Stimulated activated CD4-positive, alpha-beta T cell treated with anti-CD3 and anti-CD28 coated beads, Interleukin-1b, Interleukin-23, amount 100 ng/mL, for 24 hours (primary cell): ENCODE results near the gene TWF1.
"Not testable (repeated sequence)": the region's sequence is repeated elsewhere in the genome, so short reads cannot be mapped to it uniquely, and the experiment has no call there.

Experiments used
- DNase-seq, 4 experiments: peaks; one replicate each; pipeline ENCODE4 v3.0.0-alpha.2; 2020; ENCODE audit warnings: low read depth in 4 of 4, low spot score in 1 of 4

Gene TWF1

DNA sequence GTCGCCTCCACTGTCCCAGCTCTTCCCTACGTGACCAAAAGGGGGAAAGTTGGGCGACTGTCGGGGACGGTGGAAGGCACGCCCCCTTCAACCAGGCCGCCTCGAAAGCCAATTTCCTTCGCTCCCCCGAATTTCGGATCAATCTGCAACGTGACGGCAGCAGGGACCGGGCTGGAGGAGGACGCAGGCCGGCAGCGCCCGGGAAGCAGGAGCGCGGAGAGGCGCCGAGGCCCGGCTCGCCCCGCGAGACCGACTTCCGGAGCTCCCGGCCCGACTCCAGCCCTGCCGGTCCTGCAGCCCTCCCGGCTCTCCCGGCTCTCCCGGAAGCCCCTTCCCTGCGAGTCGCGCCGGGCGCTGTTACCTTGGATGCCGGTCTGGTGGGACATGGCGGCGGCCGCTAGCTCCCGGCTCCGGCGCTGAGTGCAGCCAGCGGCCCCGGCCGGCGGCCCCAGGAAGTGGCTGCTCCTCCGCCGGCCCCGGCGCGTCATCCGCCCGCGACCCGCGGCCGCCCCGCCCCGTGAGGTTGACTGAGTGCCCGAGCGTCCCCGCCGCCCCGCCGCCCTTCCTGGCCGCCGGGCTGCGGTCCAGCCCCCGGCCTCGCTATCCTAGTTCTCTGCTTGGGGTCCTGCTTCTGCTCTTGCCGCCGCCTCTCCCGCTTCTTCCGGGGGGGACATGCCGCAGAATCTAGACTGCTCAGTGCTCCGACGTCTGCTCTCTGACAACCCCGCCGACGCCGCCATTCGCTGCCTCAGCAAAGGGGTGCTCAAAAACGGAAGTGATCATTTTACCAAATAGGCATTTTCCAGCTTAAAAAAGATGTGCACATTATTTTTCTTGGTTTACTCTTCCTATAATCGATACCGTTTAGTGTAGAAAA is at the start of gene TWF1:
TWF1 (minus strand) TSS at position 458 of the 877 bp plus-strand sequence; CDS start at position 386, 72 bp downstream.
- peak; percentile 65 to 83 (median 74) for DNase-seq

DNA sequence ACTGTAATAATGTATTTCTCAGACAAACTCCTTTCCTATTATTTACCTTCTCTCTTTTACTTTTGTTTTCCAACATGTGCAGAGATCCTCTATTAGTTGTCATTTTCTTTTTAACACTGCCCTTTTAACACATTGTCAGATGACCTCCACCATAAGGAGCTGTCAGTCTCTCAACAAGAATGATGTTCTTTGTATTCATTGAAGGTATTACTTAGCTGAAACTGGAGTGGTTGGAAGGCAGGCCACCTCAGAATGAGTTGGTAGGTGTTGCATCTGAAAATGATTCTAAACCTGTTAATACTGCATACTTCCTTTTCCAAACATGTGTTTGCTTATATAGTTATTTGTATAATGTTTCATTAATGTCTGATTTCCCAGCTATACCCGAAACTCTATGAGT is 46.6 kb upstream of the TWF1 start:
- DNase-seq, result no peak

DNA sequence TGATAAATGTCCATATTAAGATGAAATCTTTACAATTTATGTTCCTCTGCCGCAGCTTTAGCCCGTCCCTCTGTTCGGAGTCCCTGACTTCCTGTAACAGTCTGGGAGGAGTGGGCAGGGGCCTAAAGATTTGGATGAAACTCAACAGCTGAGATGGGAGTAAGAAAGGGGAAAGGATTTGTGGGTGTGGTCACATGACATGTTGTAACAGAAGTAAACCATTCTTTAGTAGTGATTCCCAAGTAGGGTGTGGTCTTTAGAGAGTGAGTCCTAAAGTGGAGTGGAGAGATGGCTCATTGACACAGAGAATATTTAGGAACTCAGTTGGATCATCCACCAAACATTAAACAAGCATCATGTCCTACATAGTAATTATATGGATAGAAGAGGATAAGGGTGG is 42.7 kb upstream of the TWF1 start:
- no peak for DNase-seq

DNA sequence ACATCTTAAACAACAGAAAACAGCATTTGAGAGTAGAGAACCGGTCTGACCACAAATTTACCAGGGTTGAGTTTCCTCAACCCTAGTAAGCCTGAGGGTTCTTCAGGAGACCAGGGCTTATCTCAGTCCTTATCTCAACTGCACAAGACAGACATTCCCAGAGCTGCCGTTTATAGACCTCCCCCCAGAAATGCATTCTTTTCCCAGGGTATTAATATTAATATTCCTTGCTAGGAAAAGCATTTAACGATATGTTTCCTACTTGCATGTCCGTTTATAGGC is 42.0 kb upstream of the TWF1 start:
- DNase-seq, result no peak

DNA sequence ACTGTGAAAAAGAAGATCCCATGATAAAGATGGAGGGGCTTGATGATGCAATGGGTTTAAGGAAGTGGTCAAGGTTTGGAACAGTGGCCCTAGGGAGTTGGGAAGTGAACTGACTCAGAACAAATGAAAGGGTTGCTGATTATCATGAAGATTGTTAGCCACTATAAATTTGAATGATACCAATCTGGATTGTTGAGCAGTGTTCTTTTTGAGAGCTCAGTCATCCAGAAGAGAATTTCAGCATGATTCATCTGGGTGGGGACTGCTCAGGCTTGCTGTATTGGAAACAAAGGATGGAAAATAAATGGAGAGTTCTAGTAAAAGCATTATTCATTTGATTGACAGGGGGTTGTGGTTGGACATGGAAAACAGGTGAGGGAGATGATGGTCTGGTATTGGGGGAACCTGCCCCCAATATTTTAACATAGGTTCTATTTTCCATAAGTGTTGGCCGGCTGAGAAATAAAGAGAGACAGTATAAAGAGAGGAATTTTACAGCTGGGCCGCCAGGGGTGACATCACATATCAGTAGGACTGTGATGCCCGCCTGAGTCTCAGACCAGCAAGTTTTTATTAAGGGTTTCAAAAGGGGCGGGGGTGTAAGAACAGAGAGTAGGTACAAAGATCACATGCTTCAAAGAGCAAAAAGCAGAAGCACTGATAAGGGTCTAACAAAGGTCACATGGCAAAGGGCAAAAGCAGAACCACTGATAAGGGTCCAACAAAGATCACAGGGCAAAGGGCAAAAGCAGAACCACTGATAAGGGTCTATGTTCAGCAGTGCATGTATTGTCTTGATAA is 41.5 kb upstream of the TWF1 start:
- DNase-seq, result not testable (repeated sequence)

DNA sequence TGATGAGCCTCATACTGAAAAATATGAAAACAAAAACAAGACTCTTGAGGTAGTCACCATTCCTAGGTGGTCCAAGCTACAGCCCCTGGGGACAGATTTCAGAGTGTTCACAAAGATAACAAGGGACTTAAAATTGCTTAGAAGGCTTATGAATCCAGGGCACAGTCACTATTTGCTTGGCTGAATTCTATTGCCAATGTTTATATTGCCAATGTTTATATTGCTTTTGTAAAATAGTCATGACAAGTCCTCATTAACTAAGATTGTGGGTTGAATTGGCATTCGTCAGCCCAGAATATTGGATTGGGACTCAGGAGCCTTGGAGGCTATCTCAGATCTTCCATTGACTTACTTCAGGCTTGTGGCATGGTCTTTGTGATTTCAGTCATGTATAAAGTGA is 36.1 kb upstream of the TWF1 start:
- no peak for DNase-seq

DNA sequence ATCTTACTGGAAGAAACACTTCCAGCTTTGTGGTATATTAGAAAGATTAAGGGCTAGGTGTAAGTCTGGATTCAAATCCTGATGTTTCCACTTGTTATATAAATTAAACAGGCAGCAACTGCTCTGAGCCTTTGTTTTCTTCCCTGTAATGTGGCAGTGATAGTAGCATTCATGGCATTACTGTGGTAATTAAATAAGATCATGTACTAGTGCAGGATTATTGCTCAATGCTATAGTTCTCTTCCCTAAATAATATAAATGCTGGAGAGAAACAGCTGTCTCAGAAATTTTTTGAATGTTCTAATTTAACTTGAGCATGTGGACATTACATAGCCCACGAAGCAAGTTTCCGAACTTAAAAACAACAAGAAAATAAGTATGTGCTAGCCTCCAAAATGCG is 35.1 kb upstream of the TWF1 start:
- DNase-seq, result no peak

DNA sequence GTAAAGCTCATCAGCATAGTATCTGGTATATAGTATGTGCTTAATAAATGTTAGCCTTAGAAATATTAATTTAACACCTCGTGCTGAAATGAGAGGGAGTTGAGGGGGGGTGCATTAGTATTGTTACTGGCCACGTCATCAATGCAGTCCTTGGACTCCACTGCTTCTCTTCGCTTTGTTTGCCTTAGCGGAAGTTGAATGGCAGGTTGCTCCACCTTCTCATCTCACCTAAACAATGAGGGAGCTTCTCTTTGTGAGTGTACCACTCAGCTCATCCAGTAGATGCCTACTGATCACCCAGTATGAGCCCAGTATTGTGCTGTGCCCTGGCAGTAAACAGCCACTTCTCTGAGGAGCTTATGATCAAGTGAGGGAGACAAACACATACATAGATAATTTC is 34.2 kb upstream of the TWF1 start:
- no peak for DNase-seq

DNA sequence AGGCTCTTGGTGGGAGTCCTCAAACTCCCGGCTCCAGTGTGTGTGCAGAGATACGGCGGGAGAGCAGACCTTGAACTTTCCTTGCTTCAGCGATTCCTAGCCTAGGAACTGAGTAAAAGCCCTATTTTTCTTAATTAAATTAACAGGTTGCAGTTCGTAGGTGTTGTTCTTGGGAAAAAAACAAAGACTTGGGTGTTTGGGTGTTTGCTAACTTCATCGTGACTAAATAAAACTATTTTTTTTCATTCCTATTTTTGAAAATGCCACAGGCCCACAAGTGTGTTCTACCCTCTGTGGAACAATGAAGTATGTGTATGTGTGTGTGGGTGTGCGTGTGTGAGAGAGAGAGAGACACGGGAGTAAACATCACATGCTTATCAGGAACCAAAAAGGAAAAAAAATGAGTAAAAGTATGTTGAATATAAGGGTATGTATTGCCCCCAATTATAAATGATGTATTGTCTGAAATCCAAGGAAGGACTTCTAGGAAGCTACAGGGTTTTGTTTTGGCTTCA is 30.4 kb upstream of the TWF1 start:
- no peak for DNase-seq

DNA sequence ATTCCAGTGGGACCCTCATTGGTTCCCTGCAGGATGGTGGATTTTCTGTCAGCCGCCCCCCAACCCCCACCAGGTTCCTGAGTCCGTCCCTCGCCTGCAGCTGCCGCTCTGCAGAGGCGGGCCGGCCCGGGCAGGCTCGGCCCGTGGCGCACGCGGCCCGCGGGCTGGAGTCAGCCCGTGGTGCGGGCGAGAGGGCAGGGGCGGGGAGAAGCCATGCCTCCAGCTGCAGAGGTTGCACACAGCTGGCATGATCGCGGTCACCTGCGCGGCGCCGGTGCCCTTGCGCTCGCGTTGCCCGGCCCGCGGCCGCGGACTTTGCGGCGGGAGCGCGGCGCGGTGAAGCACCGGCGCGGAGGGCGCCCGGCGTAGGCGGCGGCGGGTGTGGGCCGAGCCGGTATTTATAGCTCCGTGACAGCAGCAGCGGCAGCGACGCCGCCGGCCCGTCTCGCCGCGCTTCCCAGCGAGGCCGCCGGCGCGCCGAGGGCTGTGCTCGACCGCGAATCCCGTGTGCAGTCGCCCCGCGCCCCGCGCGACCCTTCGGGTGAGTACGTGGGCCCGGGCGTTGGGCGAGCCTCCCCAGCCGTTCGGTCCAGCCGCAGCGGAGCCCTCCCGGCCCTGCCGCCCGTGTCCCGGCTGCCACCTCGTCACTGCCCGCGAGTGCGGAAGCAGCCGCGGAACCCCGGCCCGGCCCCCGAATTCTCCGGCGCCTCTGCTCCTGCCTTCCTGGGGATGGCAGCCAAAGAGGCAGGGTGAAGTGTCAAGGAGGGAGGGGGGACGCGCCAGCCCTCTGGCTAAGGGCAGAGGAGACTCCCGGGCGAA is 29.7 kb upstream of the TWF1 start, which contains the start of gene TMEM117:
TMEM117 (plus strand) TSS at position 426 of the 819 bp plus-strand sequence.
- DNase-seq, result peak; percentile 15 to 40 (median 25)

DNA sequence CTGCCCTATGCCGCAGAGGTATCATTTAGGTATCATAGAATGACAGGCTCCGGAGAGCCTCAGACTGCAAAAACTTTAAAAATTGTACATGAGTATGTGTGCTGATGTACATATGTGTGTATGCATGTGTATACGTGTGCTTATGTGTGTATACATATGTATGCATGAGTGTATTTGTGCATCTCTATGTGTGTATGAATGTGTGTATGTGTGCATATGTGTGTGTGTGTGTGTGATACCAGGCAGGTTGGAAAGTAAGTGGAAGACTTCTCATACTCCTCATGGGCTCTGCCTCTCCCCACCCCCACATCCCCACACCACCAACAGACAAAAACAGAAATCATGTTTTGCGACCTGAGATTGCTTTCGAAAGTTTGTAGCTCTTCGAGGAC is 29.1 kb upstream of the TWF1 start:
- DNase-seq, result peak in 1 of 4 experiments; percentile 1

DNA sequence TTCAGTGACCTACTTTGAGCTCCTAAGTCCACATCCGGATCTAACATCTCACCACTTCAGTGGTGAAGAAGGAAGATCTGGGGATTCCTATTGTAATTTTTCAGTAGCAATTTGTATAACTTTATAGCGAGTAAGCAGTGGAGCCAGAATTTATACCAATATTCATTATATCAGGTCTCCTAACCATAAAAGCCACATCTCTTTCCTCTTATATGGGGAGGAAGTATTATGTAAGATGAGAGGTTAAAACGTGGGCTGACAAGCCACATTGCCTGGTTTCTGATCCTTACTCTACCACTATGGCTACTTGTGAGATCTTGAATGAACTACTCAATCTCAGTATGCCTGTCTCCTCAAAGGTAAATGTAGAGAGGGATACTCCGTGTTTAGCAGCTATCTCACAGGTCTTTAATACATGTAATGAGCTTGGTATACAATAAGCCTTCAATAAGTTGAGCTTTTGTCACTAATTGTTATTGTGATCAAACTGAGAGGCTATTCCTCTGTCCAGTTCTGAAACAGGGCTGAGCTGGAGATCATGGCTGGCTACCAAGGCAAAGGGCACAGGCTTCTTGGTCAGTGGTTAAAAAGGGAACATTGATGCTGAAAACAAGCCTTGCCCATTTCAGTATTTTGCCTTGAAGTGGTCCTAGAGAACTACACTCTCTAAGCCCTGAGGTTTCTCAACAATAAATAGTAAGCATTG is 26.5 kb upstream of the TWF1 start:
- DNase-seq, result no peak

DNA sequence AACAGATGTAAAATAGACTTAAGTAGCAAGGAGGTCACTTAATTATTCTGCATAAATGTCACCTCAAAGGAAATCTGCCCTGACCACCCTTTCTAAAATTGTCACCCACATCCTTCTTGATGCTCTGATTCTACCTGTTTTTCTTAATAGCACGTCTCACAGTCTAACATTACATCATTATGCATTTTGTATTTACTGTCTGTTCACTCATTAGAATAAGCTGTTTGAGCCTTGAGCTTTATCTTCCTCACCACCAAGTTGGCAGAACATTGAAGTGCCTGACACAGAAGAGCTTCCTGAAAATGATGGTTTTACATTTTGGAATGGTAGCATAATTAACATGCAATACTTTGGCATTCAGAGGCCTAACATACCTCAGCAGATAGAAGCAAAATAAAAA is 21.0 kb upstream of the TWF1 start:
- DNase-seq, result no peak

DNA sequence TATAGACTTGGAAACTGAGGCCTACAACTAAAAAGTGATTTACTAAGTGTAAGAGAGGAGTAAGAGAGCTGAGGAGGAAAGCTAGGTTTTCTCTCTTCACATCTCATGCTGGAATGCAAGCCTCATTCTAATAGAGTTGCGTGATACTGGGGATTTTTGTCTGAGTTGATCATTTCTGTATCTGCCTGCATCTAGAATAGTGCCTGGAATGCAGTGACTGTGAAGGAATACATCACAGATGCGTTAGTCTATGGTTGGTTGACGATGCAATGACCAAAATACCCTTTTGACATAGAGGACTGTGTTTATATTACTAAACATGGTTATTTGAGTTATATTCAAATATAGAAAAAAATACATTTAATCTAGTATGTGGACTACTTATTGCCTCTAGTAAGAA is 20.6 kb upstream of the TWF1 start:
- DNase-seq, result no peak

DNA sequence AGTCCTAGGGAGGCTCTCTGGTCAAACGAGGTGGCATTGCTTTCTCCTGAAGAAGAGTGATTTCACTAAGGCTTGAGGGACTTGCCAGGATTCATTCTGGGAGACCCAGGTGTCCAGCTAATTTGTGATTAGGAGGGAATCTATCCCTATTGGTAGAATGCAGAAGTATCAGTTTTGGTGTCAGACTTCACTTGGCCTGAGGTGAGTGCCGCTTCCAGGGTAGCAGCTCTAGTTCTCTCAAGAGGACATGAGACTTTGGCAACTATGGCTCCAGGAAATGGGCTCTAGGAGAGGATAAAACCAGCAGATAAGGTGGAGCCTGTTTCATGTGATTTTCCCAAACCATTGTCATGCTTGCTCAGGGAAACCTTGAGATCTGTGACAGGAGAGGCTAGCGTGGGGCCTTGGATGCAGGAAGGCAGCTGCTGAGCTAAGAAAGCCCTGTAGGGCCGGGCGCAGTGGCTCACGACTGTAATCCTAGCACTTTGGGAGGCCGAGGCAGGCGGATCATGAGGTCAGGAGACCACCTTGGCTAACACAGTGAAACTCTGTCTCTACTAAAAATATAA is 18.2 kb upstream of the TWF1 start:
- DNase-seq, result no peak

DNA sequence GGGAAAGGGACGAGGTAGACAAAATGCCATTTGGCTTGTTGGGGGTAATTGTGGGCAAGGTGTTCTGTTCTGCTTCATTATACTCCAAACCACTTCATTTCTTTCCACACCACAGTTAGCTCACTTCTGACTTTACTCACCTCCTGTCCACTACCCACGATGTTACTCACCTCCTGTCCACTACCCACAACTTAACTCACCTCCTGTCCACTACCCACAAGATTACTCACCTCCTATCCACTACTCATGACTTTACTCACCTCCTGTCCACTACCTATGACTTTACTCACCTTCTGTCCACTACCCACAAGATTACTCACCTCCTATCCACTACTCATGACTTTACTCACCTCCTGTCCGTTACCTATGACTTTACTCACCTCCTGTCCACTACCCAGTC is 10.1 kb upstream of the TWF1 start:
- no peak for DNase-seq

DNA sequence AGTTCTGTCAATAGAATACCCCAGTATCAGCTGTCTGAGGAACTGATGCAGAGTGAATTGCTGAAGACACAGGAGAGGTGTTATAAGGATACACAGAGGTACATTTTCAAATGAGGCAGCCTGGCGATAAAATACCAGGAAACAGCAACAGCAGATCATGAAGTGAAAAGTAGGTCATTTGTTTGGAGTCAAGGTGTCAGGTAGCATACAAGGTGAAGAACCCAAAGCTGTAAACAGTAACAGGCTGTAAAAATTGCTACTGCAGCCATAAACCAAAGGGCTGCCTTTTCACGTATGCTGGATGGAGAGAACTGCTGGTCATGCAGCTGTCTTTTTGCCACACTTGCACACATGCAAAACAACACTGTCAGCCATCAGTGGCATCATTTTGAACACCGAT is 9.3 kb upstream of the TWF1 start:
- no peak for DNase-seq

DNA sequence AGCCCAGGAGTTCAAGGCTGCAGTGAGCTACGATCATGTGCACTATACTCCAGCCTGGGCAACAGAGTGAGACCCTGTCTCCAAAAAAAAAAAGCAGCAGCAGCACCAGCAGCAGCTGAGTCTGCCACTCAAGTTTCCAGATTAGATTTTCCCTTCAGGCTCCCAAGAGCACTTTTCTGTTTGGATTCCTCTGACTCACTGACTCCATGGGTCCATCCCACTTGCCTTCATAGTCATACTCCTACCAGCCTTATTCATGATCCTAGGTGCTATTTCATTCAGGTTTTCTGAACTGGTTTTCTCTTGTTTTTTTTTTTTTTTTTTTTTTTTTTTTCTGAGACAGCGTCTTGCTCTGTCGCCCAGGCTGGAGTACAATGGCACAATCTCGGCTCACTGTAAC is 6.8 kb upstream of the TWF1 start:
- no peak for DNase-seq

DNA sequence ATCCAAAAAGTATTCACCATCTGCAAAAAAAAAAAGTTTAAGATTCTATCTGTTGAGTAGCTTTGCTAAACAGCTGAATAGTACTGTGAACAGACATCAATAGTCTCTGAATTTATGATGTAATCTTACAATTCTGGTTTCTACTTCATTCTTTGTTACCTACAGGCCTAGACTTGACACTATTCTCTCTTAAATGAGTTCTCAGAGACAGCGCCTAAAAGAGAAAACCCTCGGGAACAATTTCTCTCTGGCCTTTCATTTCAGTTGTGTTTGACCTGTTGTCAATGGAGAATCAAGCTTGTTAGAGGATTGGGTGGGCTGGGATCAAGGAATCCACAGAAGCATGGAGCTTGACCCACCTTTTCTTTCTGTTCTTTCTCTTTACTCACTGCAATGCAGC is 5.9 kb upstream of the TWF1 start:
- DNase-seq, result no peak

DNA sequence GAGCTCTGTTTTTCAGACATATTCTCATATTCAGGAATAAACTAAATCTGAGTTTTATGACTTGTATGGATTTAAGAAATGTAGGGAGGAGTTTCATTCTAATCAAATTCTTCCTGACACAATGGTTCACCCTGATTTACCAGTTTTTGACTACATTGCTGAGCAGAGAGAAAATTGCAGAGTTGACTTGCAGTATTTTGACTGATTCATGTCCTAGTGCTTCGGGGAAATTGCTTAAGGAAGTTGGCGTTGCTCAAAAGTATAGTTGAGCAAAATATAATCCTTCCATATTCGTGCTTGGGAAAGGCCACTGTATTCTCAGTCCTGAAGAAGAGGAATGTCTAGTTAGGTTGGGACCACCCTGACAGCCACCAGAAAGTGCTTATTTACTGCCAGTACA is 1.3 kb upstream of the TWF1 start:
- DNase-seq, result no peak

DNA sequence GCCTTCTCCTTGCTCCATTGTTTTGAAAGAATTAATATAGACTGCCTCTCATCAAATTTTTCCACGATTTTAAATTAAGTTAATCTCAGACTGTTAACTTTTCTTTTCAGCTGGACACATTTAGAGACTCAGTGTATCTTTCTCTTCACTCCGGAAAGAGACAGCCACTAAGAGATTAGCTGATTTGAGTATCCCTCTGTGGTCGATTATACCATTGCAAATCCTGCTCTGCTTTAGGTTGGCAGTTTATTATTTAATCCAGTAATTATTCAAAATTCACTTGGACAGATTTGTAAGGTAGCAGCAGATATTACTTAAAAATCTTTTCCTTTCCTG is 588 bp upstream of the TWF1 start:
- DNase-seq, result no peak
